ENCODE data around the gene USP25. TPM values are rescaled to one million over a fixed set of nuclear protein-coding genes. Genes with fewer than 3 reads are reported as not detected.
A peak's percentile ranks its signal among the peaks of the same experiment; 100 is the strongest.
"Not testable (repeated sequence)": the region's sequence is repeated elsewhere in the genome, so short reads cannot be mapped to it uniquely, and the experiment has no call there.

Gene USP25
- total RNA-seq, 1 donor from 2014 or later, result 36.6 TPM

- H3K36me3 ChIP-seq (ENCODE audit: control insufficient read depth, insufficient read depth, low read length), result no peaks in the 10 kb centered on the region
- no peak for DNase-seq (ENCODE audit: low read depth)
- H3K27me3 ChIP-seq (ENCODE audit: control insufficient read depth, insufficient read depth, low read length), result no peaks in the 10 kb centered on the region
- TF ChIP-seq CTCF (IDR thresholded peaks at IDR 0.05; ENCODE audit: insufficient read depth, low read length, poor library complexity, severe bottlenecking), result no peak
- peak overlapping the region; percentile 90 for H3K4me3 ChIP-seq (ENCODE audit: low read depth, low read length)
Observed at GRCh38 chr21:15732996-15733329, 3.2 kb downstream of the USP25 start.

- no peak for TF ChIP-seq CTCF (IDR thresholded peaks at IDR 0.05; ENCODE audit: insufficient read depth, low read length, poor library complexity, severe bottlenecking)
Observed at GRCh38 chr21:15735409-15735808, 5.6 kb downstream of the USP25 start.

GRCh38 chr21:15735931-15736330 is 6.1 kb downstream of the USP25 start:
- not testable (repeated sequence) for H3K4me3 ChIP-seq (ENCODE audit: low read depth, low read length); H3K36me3 ChIP-seq (ENCODE audit: control insufficient read depth, insufficient read depth, low read length); H3K27me3 ChIP-seq (ENCODE audit: control insufficient read depth, insufficient read depth, low read length); DNase-seq (ENCODE audit: low read depth)

More at GRCh38 chr21:15735409-15735808, 5.6 kb downstream of the USP25 start:
- no peaks in the 10 kb centered on the region for H3K27me3 ChIP-seq (ENCODE audit: control insufficient read depth, insufficient read depth, low read length)
- H3K36me3 ChIP-seq (ENCODE audit: control insufficient read depth, insufficient read depth, low read length), result no peaks in the 10 kb centered on the region
- no peak overlapping the region for H3K4me3 ChIP-seq (ENCODE audit: low read depth, low read length)
- DNase-seq (ENCODE audit: low read depth), result no peak

GRCh38 chr21:15738779-15739178 is 9.0 kb downstream of the USP25 start:
- H3K4me3 ChIP-seq (ENCODE audit: low read depth, low read length); H3K27me3 ChIP-seq (ENCODE audit: control insufficient read depth, insufficient read depth, low read length); H3K36me3 ChIP-seq (ENCODE audit: control insufficient read depth, insufficient read depth, low read length); DNase-seq (ENCODE audit: low read depth): not testable (repeated sequence)

- no peaks in the 10 kb centered on the region for H3K27me3 ChIP-seq (ENCODE audit: control insufficient read depth, insufficient read depth, low read length)
- H3K4me3 ChIP-seq (ENCODE audit: low read depth, low read length), result no peak overlapping the region
- H3K36me3 ChIP-seq (ENCODE audit: control insufficient read depth, insufficient read depth, low read length), result no peaks in the 10 kb centered on the region
- no peak for TF ChIP-seq CTCF (IDR thresholded peaks at IDR 0.05; ENCODE audit: insufficient read depth, low read length, poor library complexity, severe bottlenecking)
- DNase-seq (ENCODE audit: low read depth), result no peak
Observed at GRCh38 chr21:15740383-15740782, 10.6 kb downstream of the USP25 start.

GRCh38 chr21:15741510-15741909 is 11.7 kb downstream of the USP25 start:
- TF ChIP-seq CTCF (IDR thresholded peaks at IDR 0.05; ENCODE audit: insufficient read depth, low read length, poor library complexity, severe bottlenecking), result no peak
- Histone ChIP-seq H3K36me3 (ENCODE audit: control insufficient read depth, insufficient read depth, low read length) (no peaks in the 10 kb centered on the region), H3K4me3 (ENCODE audit: low read depth, low read length) (no peak overlapping the region), H3K27me3 (ENCODE audit: control insufficient read depth, insufficient read depth, low read length) (no peaks in the 10 kb centered on the region)
- DNase-seq (ENCODE audit: low read depth), result no peak

- no peak for TF ChIP-seq CTCF (IDR thresholded peaks at IDR 0.05; ENCODE audit: insufficient read depth, low read length, poor library complexity, severe bottlenecking)
- no peak overlapping the region for H3K4me3 ChIP-seq (ENCODE audit: low read depth, low read length)
- H3K27me3 ChIP-seq (ENCODE audit: control insufficient read depth, insufficient read depth, low read length), result no peaks in the 10 kb centered on the region
- H3K36me3 ChIP-seq (ENCODE audit: control insufficient read depth, insufficient read depth, low read length), result no peaks in the 10 kb centered on the region
- DNase-seq (ENCODE audit: low read depth), result no peak
Observed at GRCh38 chr21:15742052-15742670, 12.4 kb downstream of the USP25 start.
